Uterus (tissue), 2 donors: ENCODE data around the gene C5orf15.

Experiments
- CTCF ChIP-seq, 4 experiments: fragments of 200-600 bp in 2 of 4; fragments of 450-650 bp in 2 of 4; sonication (generic) in 2 of 4; IDR thresholded peaks; one replicate each; pipeline ENCODE4 v1.5.1; 2016 to 2019; ENCODE audit warnings: antibody characterized with exemption in 4 of 4, mild to moderate bottlenecking in 2 of 4, moderate library complexity in 1 of 4
- POLR2A ChIP-seq, 2 donors: fragments of 450-650 bp; IDR thresholded peaks; one replicate each; pipeline ENCODE4 v1.6.1; 2016; ENCODE audit warnings: antibody characterized with exemption in 2 of 2, mild to moderate bottlenecking in 1 of 2, moderate library complexity in 1 of 2

GRCh38 chr5:133918731-133919130 is 49.7 kb downstream of the C5orf15 start:
- TF ChIP-seq CTCF (IDR thresholded peaks at IDR 0.05) (no peak), POLR2A (IDR thresholded peaks at IDR 0.05) (no peak)
